GM12878 (cell line): Measurements from ENCODE around the gene CNN3. TPM values are rescaled to one million over a fixed set of nuclear protein-coding genes. Genes with fewer than 3 reads are reported as not detected.

ENCODE experiments used
- ATAC-seq: fragments of 200-7000 bp; cut with Tn5 transposase; 3 replicates; pipeline ENCODE4 v1.9.1; 2020; ENCODE audit warnings: mild to moderate bottlenecking, moderate library complexity
- BruUV-seq: library from RNA; stranded (reverse); fragments of 400-500 nt; replicated peaks from 2 replicates; lab custom pipeline; 2021; lab: Mats Ljungman, UMichigan
- CTCF ChIA-PET: fragments of 300-600 bp; sonication (Branson Sonifier 250); formaldehyde crosslinking; extraction: SDS; loops from one replicate; lab custom pipeline; 2021; ENCODE audit warnings: inconsistent platforms; lab: Yijun Ruan, JAX
- POLR2A ChIA-PET: fragments of 350-600 bp; formaldehyde crosslinking; extraction: SDS; loops from one replicate; lab custom pipeline; 2021; ENCODE audit warnings: inconsistent platforms; lab: Charles Lee
- RAD21 ChIA-PET: fragments of 300-600 bp; sonication (Branson Sonifier 250); formaldehyde crosslinking; loops from one replicate; lab custom pipeline; 2023; ENCODE audit warnings: antibody characterized with exemption; ENCODE audit not compliant: unreplicated experiment; lab: Charles Lee
- SMC1A ChIA-PET: fragments of 300-600 bp; sonication (Branson Sonifier 250); formaldehyde crosslinking; loops from one replicate; lab custom pipeline; 2023; ENCODE audit not compliant: unreplicated experiment, uncharacterized antibody; lab: Charles Lee
- DNase-seq: peaks from one replicate; pipeline ENCODE4 v3.0.0-alpha.2; 2011; ENCODE audit warnings: low read depth, low spot score
- FAIRE-seq: peaks from 3 replicates; lab custom pipeline; 2011; peaks lifted over from hg19 to GRCh38; lab: Jason Lieb, UNC
- H2AFZ ChIP-seq: 2 replicates; pipeline ENCODE4 v1.6.0; 2011; ENCODE audit warnings: low read depth, low read length, control low read depth; ENCODE audit not compliant: control insufficient read depth
- H3K27ac ChIP-seq: 2 replicates; pipeline ENCODE4 v1.5.1; 2011; ENCODE audit warnings: control low read depth; ENCODE audit not compliant: control insufficient read depth, insufficient read depth
- H3K27me3 ChIP-seq, 2 experiments: replicated peaks in 1 of 2; 2 replicates each; pipeline versions ENCODE4 v1.6.0 to v1.6.1; 2011; ENCODE audit warnings: low read length in 1 of 2; ENCODE audit not compliant: control insufficient read depth in 2 of 2, insufficient read depth in 2 of 2
- H3K36me3 ChIP-seq, 2 experiments: 2 replicates each; pipeline ENCODE4 v1.5.1; 2011; ENCODE audit warnings: low read length in 1 of 2; ENCODE audit not compliant: control insufficient read depth in 2 of 2, insufficient read depth in 2 of 2
- H3K4me1 ChIP-seq: 2 replicates; pipeline ENCODE4 v1.6.1; 2011; ENCODE audit warnings: mild to moderate bottlenecking, low read length, moderate library complexity, mixed read lengths; ENCODE audit not compliant: control insufficient read depth, insufficient read depth
- H3K4me2 ChIP-seq: 2 replicates; pipeline ENCODE4 v1.6.0; 2011; ENCODE audit warnings: control low read depth; ENCODE audit not compliant: control insufficient read depth, insufficient read depth
- H3K4me3 ChIP-seq: fragments of 200-600 bp; sonication (generic); 2 replicates; pipeline ENCODE4 v1.5.1; 2016
- H3K79me2 ChIP-seq: 2 replicates; pipeline ENCODE4 v1.6.0; 2011; ENCODE audit warnings: low read length; ENCODE audit not compliant: control insufficient read depth, insufficient read depth
- H3K9ac ChIP-seq: 2 replicates; pipeline ENCODE4 v1.8.0; 2011; ENCODE audit warnings: low read length, control low read depth, mixed read lengths; ENCODE audit not compliant: control insufficient read depth, insufficient read depth
- H3K9me3 ChIP-seq: replicated peaks from 3 replicates; pipeline ENCODE4 v1.5.1; 2011; ENCODE audit warnings: mild to moderate bottlenecking, low read length; ENCODE audit not compliant: control insufficient read depth, insufficient read depth
- H4K20me1 ChIP-seq: 2 replicates; pipeline ENCODE4 v1.6.0; 2011; ENCODE audit not compliant: control insufficient read depth, insufficient read depth
- FOXM1 ChIP-seq: IDR thresholded peaks from 2 replicates; pipeline ENCODE4 v1.6.1; 2012; ENCODE audit warnings: low read depth, mild to moderate bottlenecking, inconsistent platforms, low read length, moderate library complexity
- NFIC ChIP-seq: IDR thresholded peaks from 2 replicates; pipeline ENCODE4 v1.6.1; 2012; ENCODE audit warnings: low read depth, mild to moderate bottlenecking, inconsistent platforms, low read length, moderate library complexity
- NRF1 ChIP-seq: conservative IDR thresholded peaks from 2 replicates; pipeline ENCODE4 v1.6.1; 2011; ENCODE audit warnings: mild to moderate bottlenecking, low read depth, low read length, improper control_type of control experiment
- SUZ12 ChIP-seq: fragments of 200-600 bp; sonication (generic); IDR thresholded peaks from one replicate; pipeline ENCODE4 v1.6.1; 2018; ENCODE audit warnings: antibody characterized with exemption, mild to moderate bottlenecking; ENCODE audit not compliant: unreplicated experiment
- ZNF217 ChIP-seq: fragments of 450-650 bp; IDR thresholded peaks from 2 replicates; pipeline ENCODE4 v1.6.1; 2017; ENCODE audit warnings: antibody characterized with exemption, mild to moderate bottlenecking
- ZNF24 ChIP-seq: fragments of 450-650 bp; IDR thresholded peaks from 2 replicates; pipeline ENCODE4 v1.6.1; 2017; ENCODE audit warnings: antibody characterized with exemption, mild to moderate bottlenecking
- WGBS: methylation state at CpG from one replicate; pipeline ENCODE4 v1.1.6; 2016; ENCODE audit warnings: low lambda C conversion rate; ENCODE audit not compliant: insufficient replicate concordance, insufficient coverage; ENCODE audit errors: missing lambda C conversion rate; 5-methylcytosine and 5-hydroxymethylcytosine counted together
- in situ Hi-C: fragments of 300-500 bp; cut with MboI; formaldehyde crosslinking; loops from 9 replicates; pipeline ENCODE4 v1.14.3; 2018; ENCODE audit warnings: mixed read lengths
- intact Hi-C: fragments of 100-400 bp; cut with micrococcal nuclease; formaldehyde crosslinking; loops from one replicate; pipeline ENCODE4 v1.14.2; 2022; ENCODE audit not compliant: unreplicated experiment
- polyA plus RNA-seq, 11 experiments: library from polyadenylated mRNA; depleted of rRNA in 4 of 11; unstranded in 6 of 11; stranded (reverse) in 5 of 11; fragments of >200 nt; fragmentation: Nextera tagmentation in 4 of 11; fragmentation: Illumina TruSeq in 1 of 11; extraction: Ambion mirVana in 4 of 11; extraction: Trizol in 1 of 11; gene quantifications; 1 replicate in 1 of 11; 2 replicates in 10 of 11; pipeline versions ENCODE4 v1.2.1 to v1.2.3, GENCODE V29; 2011 to 2016; ENCODE audit warnings: inconsistent platforms in 2 of 11, missing spikeins in 2 of 11, low read depth in 1 of 11
- total RNA-seq, 4 experiments: library from RNA; depleted of rRNA in 3 of 4; stranded (reverse); fragments of >200 nt in 3 of 4; fragmentation: Illumina TruSeq in 1 of 4; extraction: Trizol in 1 of 4; gene quantifications; 2 replicates each; pipeline versions ENCODE4 v1.2.1 to v1.2.3, GENCODE V29; 2013 to 2021
- TF ChIP-seq, protein P1 (sequence below): fragments of 450-650 bp; formaldehyde crosslinking; IDR thresholded peaks from 2 replicates; pipeline ENCODE4 v1.5.0; 2022; ENCODE audit warnings: mild to moderate bottlenecking, missing genetic modification characterization
- TF ChIP-seq, protein P2 (sequence below): fragments of 450-650 bp; formaldehyde crosslinking; IDR thresholded peaks from 2 replicates; pipeline ENCODE4 v1.4.0; 2020; ENCODE audit warnings: mild to moderate bottlenecking, moderate library complexity
- TF ChIP-seq, protein P3 (sequence below): IDR thresholded peaks from 2 replicates; pipeline ENCODE4 v1.6.1; 2012; ENCODE audit warnings: low read depth, low read length, improper control_type of control experiment
- TF ChIP-seq, protein P4 (sequence below): fragments of 450-650 bp; conservative IDR thresholded peaks from 2 replicates; pipeline ENCODE4 v1.6.1; 2017; ENCODE audit warnings: mild to moderate bottlenecking, moderate library complexity

CNN3 gene
- total and polyA plus RNA-seq, 10 of the 15 experiments (the other 5 are each of a cell fraction or from before 2014, with no cell fraction given) = 0.20 to 48.4 (median 34.3) TPM

DNA sequence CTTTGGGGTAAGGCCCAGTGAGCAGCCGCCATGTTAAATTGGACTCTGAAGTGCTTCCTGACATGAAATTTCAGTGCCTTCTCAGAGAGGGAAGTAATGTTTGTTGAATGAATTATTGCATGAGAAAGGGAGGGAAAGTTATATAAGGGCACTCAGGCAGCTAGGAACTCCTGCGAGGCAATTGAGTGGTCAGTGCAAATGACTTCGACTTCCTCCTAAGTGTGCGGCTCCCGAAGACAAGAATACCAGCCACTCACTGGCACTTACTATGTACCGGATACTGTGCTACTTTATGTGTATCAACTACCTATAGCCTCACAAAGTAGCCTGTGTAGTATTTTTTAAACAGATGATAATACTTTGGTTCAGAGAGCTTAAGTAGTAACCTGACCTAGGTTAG, 52.5 kb downstream of the CNN3 start (continued):
- TF ChIP-seq, protein P1, sequence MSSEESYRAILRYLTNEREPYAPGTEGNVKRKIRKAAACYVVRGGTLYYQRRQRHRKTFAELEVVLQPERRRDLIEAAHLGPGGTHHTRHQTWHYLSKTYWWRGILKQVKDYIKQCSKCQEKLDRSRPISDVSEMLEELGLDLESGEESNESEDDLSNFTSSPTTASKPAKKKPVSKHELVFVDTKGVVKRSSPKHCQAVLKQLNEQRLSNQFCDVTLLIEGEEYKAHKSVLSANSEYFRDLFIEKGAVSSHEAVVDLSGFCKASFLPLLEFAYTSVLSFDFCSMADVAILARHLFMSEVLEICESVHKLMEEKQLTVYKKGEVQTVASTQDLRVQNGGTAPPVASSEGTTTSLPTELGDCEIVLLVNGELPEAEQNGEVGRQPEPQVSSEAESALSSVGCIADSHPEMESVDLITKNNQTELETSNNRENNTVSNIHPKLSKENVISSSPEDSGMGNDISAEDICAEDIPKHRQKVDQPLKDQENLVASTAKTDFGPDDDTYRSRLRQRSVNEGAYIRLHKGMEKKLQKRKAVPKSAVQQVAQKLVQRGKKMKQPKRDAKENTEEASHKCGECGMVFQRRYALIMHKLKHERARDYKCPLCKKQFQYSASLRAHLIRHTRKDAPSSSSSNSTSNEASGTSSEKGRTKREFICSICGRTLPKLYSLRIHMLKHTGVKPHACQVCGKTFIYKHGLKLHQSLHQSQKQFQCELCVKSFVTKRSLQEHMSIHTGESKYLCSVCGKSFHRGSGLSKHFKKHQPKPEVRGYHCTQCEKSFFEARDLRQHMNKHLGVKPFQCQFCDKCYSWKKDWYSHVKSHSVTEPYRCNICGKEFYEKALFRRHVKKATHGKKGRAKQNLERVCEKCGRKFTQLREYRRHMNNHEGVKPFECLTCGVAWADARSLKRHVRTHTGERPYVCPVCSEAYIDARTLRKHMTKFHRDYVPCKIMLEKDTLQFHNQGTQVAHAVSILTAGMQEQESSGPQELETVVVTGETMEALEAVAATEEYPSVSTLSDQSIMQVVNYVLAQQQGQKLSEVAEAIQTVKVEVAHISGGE = no peak
- no peak for TF ChIP-seq SUZ12
- TF ChIP-seq NFIC = no peak

DNA sequence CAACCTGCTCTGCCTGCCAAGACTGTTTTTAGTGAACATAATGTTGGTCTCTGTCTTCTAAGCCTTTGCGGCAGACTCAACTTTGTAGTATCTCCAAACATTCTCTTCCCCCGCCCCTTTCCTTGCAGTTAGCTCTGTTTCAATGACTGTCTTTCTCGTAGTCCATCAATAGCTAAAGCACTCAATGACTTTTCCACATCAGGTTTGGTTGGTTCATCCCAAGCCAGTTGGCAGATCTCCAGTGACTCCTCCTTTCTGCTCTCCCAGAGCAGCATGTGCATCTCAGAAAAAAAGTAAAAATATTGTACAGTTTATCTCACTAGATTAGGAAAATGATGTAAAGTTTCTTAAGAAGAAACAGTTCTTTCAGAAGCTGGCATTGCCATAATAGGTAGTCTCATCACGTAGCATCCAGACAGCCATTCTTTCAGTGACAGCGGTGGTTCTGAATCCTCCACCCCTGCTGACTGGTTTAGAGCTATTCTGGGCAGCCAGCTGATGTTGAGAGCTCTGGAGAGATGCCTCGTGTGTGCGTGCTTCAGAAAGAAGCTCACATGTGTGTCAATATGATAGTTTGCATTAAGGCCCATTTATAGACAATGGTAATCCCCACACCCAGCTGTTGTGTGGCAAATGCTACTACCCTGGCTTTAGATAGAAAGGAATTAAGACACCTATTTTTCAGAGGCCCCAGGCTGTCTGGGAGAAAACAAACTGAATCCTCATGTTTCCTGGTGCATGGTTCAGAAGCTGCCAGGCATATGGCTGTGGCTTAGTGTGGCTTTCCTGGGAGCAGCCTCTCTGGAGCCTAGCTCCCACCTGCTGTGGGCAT, 53.2 kb downstream of the CNN3 start:
- POLR2A ChIA-PET = interaction anchor here (1.0 kb wide), 1 partner anchor 19 kb away, joined by 3 read pairs; no protein-coding TSS in a partner anchor
- TF ChIP-seq ZNF217 (no peak), FOXM1 (no peak), NRF1 (no peak), ZNF24 (no peak)
- TF ChIP-seq, protein P2, sequence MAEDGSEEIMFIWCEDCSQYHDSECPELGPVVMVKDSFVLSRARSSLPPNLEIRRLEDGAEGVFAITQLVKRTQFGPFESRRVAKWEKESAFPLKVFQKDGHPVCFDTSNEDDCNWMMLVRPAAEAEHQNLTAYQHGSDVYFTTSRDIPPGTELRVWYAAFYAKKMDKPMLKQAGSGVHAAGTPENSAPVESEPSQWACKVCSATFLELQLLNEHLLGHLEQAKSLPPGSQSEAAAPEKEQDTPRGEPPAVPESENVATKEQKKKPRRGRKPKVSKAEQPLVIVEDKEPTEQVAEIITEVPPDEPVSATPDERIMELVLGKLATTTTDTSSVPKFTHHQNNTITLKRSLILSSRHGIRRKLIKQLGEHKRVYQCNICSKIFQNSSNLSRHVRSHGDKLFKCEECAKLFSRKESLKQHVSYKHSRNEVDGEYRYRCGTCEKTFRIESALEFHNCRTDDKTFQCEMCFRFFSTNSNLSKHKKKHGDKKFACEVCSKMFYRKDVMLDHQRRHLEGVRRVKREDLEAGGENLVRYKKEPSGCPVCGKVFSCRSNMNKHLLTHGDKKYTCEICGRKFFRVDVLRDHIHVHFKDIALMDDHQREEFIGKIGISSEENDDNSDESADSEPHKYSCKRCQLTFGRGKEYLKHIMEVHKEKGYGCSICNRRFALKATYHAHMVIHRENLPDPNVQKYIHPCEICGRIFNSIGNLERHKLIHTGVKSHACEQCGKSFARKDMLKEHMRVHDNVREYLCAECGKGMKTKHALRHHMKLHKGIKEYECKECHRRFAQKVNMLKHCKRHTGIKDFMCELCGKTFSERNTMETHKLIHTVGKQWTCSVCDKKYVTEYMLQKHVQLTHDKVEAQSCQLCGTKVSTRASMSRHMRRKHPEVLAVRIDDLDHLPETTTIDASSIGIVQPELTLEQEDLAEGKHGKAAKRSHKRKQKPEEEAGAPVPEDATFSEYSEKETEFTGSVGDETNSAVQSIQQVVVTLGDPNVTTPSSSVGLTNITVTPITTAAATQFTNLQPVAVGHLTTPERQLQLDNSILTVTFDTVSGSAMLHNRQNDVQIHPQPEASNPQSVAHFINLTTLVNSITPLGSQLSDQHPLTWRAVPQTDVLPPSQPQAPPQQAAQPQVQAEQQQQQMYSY (CRISPR knock-in tag) = no peak
- TF ChIP-seq, protein P3, sequence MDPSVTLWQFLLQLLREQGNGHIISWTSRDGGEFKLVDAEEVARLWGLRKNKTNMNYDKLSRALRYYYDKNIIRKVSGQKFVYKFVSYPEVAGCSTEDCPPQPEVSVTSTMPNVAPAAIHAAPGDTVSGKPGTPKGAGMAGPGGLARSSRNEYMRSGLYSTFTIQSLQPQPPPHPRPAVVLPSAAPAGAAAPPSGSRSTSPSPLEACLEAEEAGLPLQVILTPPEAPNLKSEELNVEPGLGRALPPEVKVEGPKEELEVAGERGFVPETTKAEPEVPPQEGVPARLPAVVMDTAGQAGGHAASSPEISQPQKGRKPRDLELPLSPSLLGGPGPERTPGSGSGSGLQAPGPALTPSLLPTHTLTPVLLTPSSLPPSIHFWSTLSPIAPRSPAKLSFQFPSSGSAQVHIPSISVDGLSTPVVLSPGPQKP = no peak
- TF ChIP-seq, protein P4, sequence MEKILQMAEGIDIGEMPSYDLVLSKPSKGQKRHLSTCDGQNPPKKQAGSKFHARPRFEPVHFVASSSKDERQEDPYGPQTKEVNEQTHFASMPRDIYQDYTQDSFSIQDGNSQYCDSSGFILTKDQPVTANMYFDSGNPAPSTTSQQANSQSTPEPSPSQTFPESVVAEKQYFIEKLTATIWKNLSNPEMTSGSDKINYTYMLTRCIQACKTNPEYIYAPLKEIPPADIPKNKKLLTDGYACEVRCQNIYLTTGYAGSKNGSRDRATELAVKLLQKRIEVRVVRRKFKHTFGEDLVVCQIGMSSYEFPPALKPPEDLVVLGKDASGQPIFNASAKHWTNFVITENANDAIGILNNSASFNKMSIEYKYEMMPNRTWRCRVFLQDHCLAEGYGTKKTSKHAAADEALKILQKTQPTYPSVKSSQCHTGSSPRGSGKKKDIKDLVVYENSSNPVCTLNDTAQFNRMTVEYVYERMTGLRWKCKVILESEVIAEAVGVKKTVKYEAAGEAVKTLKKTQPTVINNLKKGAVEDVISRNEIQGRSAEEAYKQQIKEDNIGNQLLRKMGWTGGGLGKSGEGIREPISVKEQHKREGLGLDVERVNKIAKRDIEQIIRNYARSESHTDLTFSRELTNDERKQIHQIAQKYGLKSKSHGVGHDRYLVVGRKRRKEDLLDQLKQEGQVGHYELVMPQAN = no peak

More for the DNA sequence above, 53.2 kb downstream of the CNN3 start:
- ChIA-PET CTCF (interaction anchor here (1.0 to 1.1 kb wide), 2 partner anchors 19 to 167 kb away, joined by 3 read pairs; no protein-coding TSS in a partner anchor), SMC1A (interaction anchor here (0.5 to 1.3 kb wide), 2 partner anchors 14 to 179 kb away, joined by 3 read pairs; no protein-coding TSS in a partner anchor), RAD21 (interaction anchor here (1.3 kb wide), 1 partner anchor 19 kb away, joined by 4 read pairs; no protein-coding TSS in a partner anchor)
- in situ Hi-C loops (no loop called here), intact Hi-C loops (no loop called here)
- H3K4me2 ChIP-seq = no peak overlapping the region
- ATAC-seq (no peak), DNase-seq (no peak), FAIRE-seq (no peak)
- BruUV-seq = no TSS peak
- WGBS = 30% methylated on average over 7 of the region's 7 CpGs
- H3K79me2 ChIP-seq = no peaks in the 10 kb centered on the region
- no peaks in the 10 kb centered on the region; a peak in 1 of 4 replicates for H3K27me3 ChIP-seq
- H3K27ac ChIP-seq = no peak overlapping the region
- H3K9ac ChIP-seq = no peak overlapping the region
- no peak overlapping the region for H3K4me3 ChIP-seq
- no peaks in the 10 kb centered on the region for H3K4me1 ChIP-seq
- H4K20me1 ChIP-seq = no peaks in the 10 kb centered on the region
- no peaks in the 10 kb centered on the region for H3K9me3 ChIP-seq
- no peaks in the 10 kb centered on the region for H3K36me3 ChIP-seq
- H2AFZ ChIP-seq = no peak overlapping the region
